Endothelial cell (in vitro differentiated cells): ENCODE data around the gene SHC3. TPM values are rescaled to one million over a fixed set of nuclear protein-coding genes. Genes with fewer than 3 reads are reported as not detected.

ENCODE experiments used
- DNase-seq: peaks from one replicate; pipeline ENCODE4 v3.0.0; 2021; ENCODE audit warnings: low spot score
- H3K27ac Mint-ChIP-seq: one replicate; pipeline ENCODE4 v1.8.0; 2021; ENCODE audit warnings: mixed read lengths, inconsistent platforms; ENCODE audit not compliant: unreplicated experiment
- H3K27me3 Mint-ChIP-seq: one replicate; pipeline ENCODE4 v1.8.0; 2021; ENCODE audit warnings: mild to moderate bottlenecking, moderate library complexity, mixed read lengths, inconsistent platforms; ENCODE audit not compliant: unreplicated experiment
- H3K36me3 Mint-ChIP-seq: one replicate; pipeline ENCODE4 v1.8.0; 2021; ENCODE audit warnings: mild to moderate bottlenecking, low read depth, mixed read lengths, inconsistent platforms; ENCODE audit not compliant: unreplicated experiment
- H3K4me1 Mint-ChIP-seq: one replicate; pipeline ENCODE4 v1.8.0; 2021; ENCODE audit warnings: mild to moderate bottlenecking, mixed read lengths, inconsistent platforms; ENCODE audit not compliant: unreplicated experiment
- H3K4me3 Mint-ChIP-seq: one replicate; pipeline ENCODE4 v1.8.0; 2021; ENCODE audit warnings: mild to moderate bottlenecking, mixed read lengths, inconsistent platforms; ENCODE audit not compliant: unreplicated experiment
- H3K9me3 Mint-ChIP-seq: one replicate; pipeline ENCODE4 v1.8.0; 2021; ENCODE audit warnings: mixed read lengths, inconsistent platforms; ENCODE audit not compliant: unreplicated experiment
- total RNA-seq: library from RNA; stranded (reverse); fragmentation: NEBNext Ultra II Directional; extraction: Animal tissue kit (Norgen Biotek cat#: 25700); gene quantifications from one replicate; pipeline ENCODE4 v1.2.1, GENCODE V29; 2021; ENCODE audit not compliant: unreplicated experiment
- TF ChIP-seq, protein P1 (sequence below): fragments of 200-600 bp; sonication (generic); IDR thresholded peaks from one replicate; pipeline ENCODE4 v1.5.0; 2021; ENCODE audit warnings: antibody characterized with exemption; ENCODE audit not compliant: unreplicated experiment

The SHC3 gene
- total RNA-seq, 1 donor from 2014 or later, result 6.5 TPM

GRCh38 chr9:88990041-88990728 lies 188.4 kb downstream of the SHC3 start:
- TF ChIP-seq, protein P1, sequence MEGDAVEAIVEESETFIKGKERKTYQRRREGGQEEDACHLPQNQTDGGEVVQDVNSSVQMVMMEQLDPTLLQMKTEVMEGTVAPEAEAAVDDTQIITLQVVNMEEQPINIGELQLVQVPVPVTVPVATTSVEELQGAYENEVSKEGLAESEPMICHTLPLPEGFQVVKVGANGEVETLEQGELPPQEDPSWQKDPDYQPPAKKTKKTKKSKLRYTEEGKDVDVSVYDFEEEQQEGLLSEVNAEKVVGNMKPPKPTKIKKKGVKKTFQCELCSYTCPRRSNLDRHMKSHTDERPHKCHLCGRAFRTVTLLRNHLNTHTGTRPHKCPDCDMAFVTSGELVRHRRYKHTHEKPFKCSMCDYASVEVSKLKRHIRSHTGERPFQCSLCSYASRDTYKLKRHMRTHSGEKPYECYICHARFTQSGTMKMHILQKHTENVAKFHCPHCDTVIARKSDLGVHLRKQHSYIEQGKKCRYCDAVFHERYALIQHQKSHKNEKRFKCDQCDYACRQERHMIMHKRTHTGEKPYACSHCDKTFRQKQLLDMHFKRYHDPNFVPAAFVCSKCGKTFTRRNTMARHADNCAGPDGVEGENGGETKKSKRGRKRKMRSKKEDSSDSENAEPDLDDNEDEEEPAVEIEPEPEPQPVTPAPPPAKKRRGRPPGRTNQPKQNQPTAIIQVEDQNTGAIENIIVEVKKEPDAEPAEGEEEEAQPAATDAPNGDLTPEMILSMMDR, result no peak
- DNase-seq, result no peak

GRCh38 chr9:88988796-88989641 lies 189.6 kb downstream of the SHC3 start:
- Mint-ChIP-seq H3K4me1 (peaks cover 29% of the 10 kb centered on the region), H3K4me3 (no peak overlapping the region), H3K27me3 (peaks cover 5% of the 10 kb centered on the region), H3K9me3 (no peaks in the 10 kb centered on the region), H3K27ac (no peak overlapping the region), H3K36me3 (no peaks in the 10 kb centered on the region)
- DNase-seq, result no peak
- TF ChIP-seq, protein P1, result no peak

More at GRCh38 chr9:88990041-88990728, 188.4 kb downstream of the SHC3 start:
- H3K9me3 Mint-ChIP-seq, result no peaks in the 10 kb centered on the region
- no peak overlapping the region for H3K27ac Mint-ChIP-seq
- peak overlapping the region; percentile 79 for H3K4me3 Mint-ChIP-seq
- no peaks in the 10 kb centered on the region for H3K36me3 Mint-ChIP-seq
- H3K27me3 Mint-ChIP-seq, result peaks cover 5% of the 10 kb centered on the region
- peaks cover 29% of the 10 kb centered on the region for H3K4me1 Mint-ChIP-seq

GRCh38 chr9:88987661-88988060 lies 191.0 kb downstream of the SHC3 start:
- no peak for DNase-seq

DNA sequence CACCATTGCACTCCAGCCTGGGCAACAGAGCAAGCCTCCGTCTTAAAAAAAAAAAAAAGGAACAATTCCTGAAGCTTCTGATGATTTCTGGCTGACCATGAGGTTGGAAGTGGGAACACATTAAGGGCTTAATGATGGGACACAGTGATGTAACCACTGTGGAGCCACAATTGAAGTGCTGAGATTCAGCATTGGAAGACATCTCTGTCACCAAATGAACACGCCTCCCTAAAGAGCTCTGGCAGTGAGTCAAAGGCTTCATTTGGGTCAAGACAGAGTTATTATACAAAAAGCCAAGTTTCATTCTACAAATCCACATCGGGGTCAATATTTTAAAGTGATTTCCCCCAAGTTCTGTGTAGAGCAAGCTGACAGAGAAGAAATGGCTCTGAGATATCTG lies 191.8 kb downstream of the SHC3 start:
- no peaks in the 10 kb centered on the region for H3K36me3 Mint-ChIP-seq
- H3K4me3 Mint-ChIP-seq, result no peak overlapping the region
- peaks cover 20% of the 10 kb centered on the region for H3K4me1 Mint-ChIP-seq
- TF ChIP-seq, protein P1, result no peak
- H3K27ac Mint-ChIP-seq, result no peak overlapping the region
- no peaks in the 10 kb centered on the region for H3K9me3 Mint-ChIP-seq
- peaks cover 3% of the 10 kb centered on the region for H3K27me3 Mint-ChIP-seq
- no peak for DNase-seq

More at GRCh38 chr9:88987661-88988060, 191.0 kb downstream of the SHC3 start:
- TF ChIP-seq, protein P1, result no peak
- H3K4me3 Mint-ChIP-seq, result no peak overlapping the region
- no peaks in the 10 kb centered on the region for H3K36me3 Mint-ChIP-seq
- H3K27me3 Mint-ChIP-seq, result peaks cover 5% of the 10 kb centered on the region
- no peak overlapping the region for H3K27ac Mint-ChIP-seq
- H3K4me1 Mint-ChIP-seq, result peaks cover 25% of the 10 kb centered on the region
- H3K9me3 Mint-ChIP-seq, result no peaks in the 10 kb centered on the region

- no peaks in the 10 kb centered on the region for H3K9me3 Mint-ChIP-seq
- H3K4me1 Mint-ChIP-seq, result peaks cover 19% of the 10 kb centered on the region
- no peak for DNase-seq
- H3K4me3 Mint-ChIP-seq, result no peak overlapping the region
- H3K27ac Mint-ChIP-seq, result no peak overlapping the region
- TF ChIP-seq, protein P1, result no peak
- H3K27me3 Mint-ChIP-seq, result peaks cover 3% of the 10 kb centered on the region
- no peaks in the 10 kb centered on the region for H3K36me3 Mint-ChIP-seq
These were observed 193.0 kb downstream of the SHC3 start for GRCh38 chr9:88985616-88986015.
